ENCODE data around the gene DRC3.

GRCh38 chr17:17937958-17938357, 34.7 kb upstream of the DRC3 start:
- TF ChIP-seq ZFP3 (CRISPR knock-in tag; IDR thresholded peaks at IDR 0.05) (no peak), PATZ1 (CRISPR knock-in tag; IDR thresholded peaks at IDR 0.05; ENCODE audit: borderline replicate concordance) (no peak), PPARA (CRISPR knock-in tag; IDR thresholded peaks at IDR 0.05; ENCODE audit: borderline replicate concordance) (no peak), CREB5 (CRISPR knock-in tag; IDR thresholded peaks at IDR 0.05; ENCODE audit: low read depth) (no peak), TOX (CRISPR knock-in tag; IDR thresholded peaks at IDR 0.05; ENCODE audit: borderline replicate concordance) (no peak), TSHZ2 (CRISPR knock-in tag; IDR thresholded peaks at IDR 0.05) (no peak), ZNF70 (CRISPR knock-in tag; IDR thresholded peaks at IDR 0.05) (no peak), ARNTL (CRISPR knock-in tag; IDR thresholded peaks at IDR 0.05; ENCODE audit: borderline replicate concordance, low read depth) (no peak), ZC3H10 (CRISPR knock-in tag; IDR thresholded peaks at IDR 0.05) (no peak), TCF4 (CRISPR knock-in tag; IDR thresholded peaks at IDR 0.05; ENCODE audit: borderline replicate concordance) (no peak), RARB (CRISPR knock-in tag; IDR thresholded peaks at IDR 0.05) (no peak), ISL1 (CRISPR knock-in tag; IDR thresholded peaks at IDR 0.05) (no peak)

Data from SK-N-SH treated with all-trans-retinoic acid at 6 μM for 48 hours (cell line).